ENCODE data around the gene CNIH4.
"Not testable (repeated sequence)": the region's sequence is repeated elsewhere in the genome, so short reads cannot be mapped to it uniquely, and the experiment has no call there.

CNIH4 gene

DNA sequence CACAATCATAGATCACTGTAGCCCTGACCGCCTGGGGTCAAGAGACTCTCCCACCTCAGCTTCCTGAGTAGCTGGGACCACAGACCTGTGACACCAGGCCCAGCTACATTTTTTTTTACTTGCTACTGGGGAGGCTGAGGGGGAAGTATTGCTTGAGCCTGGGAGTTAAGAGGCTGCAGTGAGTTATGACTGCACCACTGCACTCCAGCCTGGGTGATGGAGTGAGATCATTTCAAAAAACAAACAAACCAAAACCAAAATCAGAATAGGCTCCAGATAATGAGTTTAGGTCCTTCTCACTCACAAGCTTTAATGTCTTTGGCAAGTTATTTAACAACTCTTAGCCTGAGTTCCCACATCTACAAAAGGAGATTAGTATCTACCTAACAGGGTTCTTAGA is 55.1 kb downstream of the CNIH4 start:
- H3K27me3 ChIP-seq (ENCODE audit: insufficient read depth, poor library complexity, severe bottlenecking), result no peaks in the 10 kb centered on the region
- no peak for TF ChIP-seq SPI1 (IDR thresholded peaks at IDR 0.05; ENCODE audit: borderline replicate concordance, low read depth)
- no peak for TF ChIP-seq GABPA (IDR thresholded peaks at IDR 0.05; ENCODE audit: low read depth)
- TF ChIP-seq, protein P1, sequence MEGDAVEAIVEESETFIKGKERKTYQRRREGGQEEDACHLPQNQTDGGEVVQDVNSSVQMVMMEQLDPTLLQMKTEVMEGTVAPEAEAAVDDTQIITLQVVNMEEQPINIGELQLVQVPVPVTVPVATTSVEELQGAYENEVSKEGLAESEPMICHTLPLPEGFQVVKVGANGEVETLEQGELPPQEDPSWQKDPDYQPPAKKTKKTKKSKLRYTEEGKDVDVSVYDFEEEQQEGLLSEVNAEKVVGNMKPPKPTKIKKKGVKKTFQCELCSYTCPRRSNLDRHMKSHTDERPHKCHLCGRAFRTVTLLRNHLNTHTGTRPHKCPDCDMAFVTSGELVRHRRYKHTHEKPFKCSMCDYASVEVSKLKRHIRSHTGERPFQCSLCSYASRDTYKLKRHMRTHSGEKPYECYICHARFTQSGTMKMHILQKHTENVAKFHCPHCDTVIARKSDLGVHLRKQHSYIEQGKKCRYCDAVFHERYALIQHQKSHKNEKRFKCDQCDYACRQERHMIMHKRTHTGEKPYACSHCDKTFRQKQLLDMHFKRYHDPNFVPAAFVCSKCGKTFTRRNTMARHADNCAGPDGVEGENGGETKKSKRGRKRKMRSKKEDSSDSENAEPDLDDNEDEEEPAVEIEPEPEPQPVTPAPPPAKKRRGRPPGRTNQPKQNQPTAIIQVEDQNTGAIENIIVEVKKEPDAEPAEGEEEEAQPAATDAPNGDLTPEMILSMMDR (IDR thresholded peaks at IDR 0.05; ENCODE audit: insufficient read depth, low read length), result no peak
- no peak overlapping the region for H3K4me3 ChIP-seq (replicated peaks; ENCODE audit: insufficient read depth, low read length)
- no peak overlapping the region for H3K27ac ChIP-seq (replicated peaks)
- DNase-seq (ENCODE audit: low read depth in 1 of 2, low spot score in 1 of 2), result no peak

DNA sequence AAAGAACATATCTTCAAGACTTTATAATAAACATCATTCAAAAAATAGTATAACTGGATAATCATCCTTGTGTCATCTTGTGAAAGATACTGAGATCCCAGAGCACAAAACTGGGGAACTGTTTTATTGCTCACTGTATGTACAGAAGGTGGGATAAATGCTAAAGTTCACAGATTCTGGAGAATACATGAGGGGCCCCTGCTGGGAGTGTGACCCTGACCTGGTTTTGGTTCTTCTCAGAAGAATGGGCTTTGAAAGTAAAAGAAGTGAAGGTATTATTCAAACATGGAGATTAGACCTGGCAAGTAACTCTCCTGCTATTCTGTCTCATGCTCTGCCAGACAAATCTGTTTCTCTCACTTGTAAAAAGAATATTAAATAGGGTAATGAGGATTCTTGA is 63.4 kb downstream of the CNIH4 start:
- TF ChIP-seq POLR2AphosphoS5 (IDR thresholded peaks at IDR 0.05; ENCODE audit: low read depth), result no peak
- TF ChIP-seq REST (IDR thresholded peaks at IDR 0.05; ENCODE audit: insufficient replicate concordance, low read depth), result no peak
- no peak for TF ChIP-seq SPI1 (IDR thresholded peaks at IDR 0.05; ENCODE audit: borderline replicate concordance, low read depth)
- TF ChIP-seq, protein P1 (IDR thresholded peaks at IDR 0.05; ENCODE audit: insufficient read depth, low read length), result no peak
- no peak for TF ChIP-seq GABPA (IDR thresholded peaks at IDR 0.05; ENCODE audit: low read depth)
- no peak for DNase-seq (ENCODE audit: low read depth in 1 of 2, low spot score in 1 of 2)
- H3K4me3 ChIP-seq (replicated peaks; ENCODE audit: insufficient read depth, low read length), result no peak overlapping the region
- H3K27ac ChIP-seq (replicated peaks), result no peak overlapping the region
- no peaks in the 10 kb centered on the region for H3K27me3 ChIP-seq (ENCODE audit: insufficient read depth, poor library complexity, severe bottlenecking)

GRCh38 chr1:224425279-224425884 is 68.7 kb downstream of the CNIH4 start:
- Histone ChIP-seq H3K4me3 (replicated peaks; ENCODE audit: insufficient read depth, low read length) (no peak overlapping the region), H3K27ac (replicated peaks) (no peak overlapping the region), H3K27me3 (ENCODE audit: insufficient read depth, poor library complexity, severe bottlenecking) (no peaks in the 10 kb centered on the region)
- TF ChIP-seq POLR2AphosphoS5 (IDR thresholded peaks at IDR 0.05; ENCODE audit: low read depth), result no peak
- TF ChIP-seq, protein P1 (IDR thresholded peaks at IDR 0.05; ENCODE audit: insufficient read depth, low read length), result no peak
- TF ChIP-seq GABPA (IDR thresholded peaks at IDR 0.05; ENCODE audit: low read depth), result no peak
- no peak for TF ChIP-seq REST (IDR thresholded peaks at IDR 0.05; ENCODE audit: insufficient replicate concordance, low read depth)
- no peak for TF ChIP-seq SPI1 (IDR thresholded peaks at IDR 0.05; ENCODE audit: borderline replicate concordance, low read depth)
- no peak for DNase-seq (ENCODE audit: low read depth in 1 of 2, low spot score in 1 of 2)

DNA sequence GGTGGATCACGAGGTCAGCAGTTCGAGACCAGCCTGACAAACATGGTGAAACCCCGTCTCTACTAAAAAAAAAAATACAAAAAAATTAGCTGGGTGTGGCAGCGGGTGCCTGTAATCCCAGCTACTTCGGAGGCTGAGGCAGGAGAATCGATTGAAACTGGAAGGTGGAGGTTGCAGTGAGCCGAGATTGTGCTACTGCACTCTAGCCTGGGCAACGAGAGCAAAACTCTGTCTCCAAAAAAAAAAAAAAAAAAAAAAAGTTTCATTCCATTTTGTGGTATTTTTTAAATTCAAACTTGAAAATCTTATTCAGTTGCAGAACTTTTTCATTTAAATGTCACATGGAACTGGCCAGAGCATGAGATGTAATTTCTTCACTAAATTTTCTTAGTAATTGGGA is 70.2 kb downstream of the CNIH4 start:
- not testable (repeated sequence) for H3K4me3 ChIP-seq (replicated peaks; ENCODE audit: insufficient read depth, low read length); DNase-seq (ENCODE audit: low read depth in 1 of 2, low spot score in 1 of 2); H3K27ac ChIP-seq (replicated peaks); H3K27me3 ChIP-seq (ENCODE audit: insufficient read depth, poor library complexity, severe bottlenecking)

All from HL-60 (cell line).